K562 (cell line): ENCODE results near the gene OR51B2. TPM values are rescaled to one million over a fixed set of nuclear protein-coding genes. Genes with fewer than 3 reads are reported as not detected.

Experiments
- FOSL1 ChIP-seq: fragments of 200-800 bp; sonication (Bioruptor generic); conservative IDR thresholded peaks from 2 replicates; pipeline ENCODE4 v1.6.1; 2016; ENCODE audit warnings: missing genetic modification characterization, missing compliant biosample characterization
- FOXM1 ChIP-seq, 2 experiments: fragments of 450-650 bp in 1 of 2; sonication (generic) in 1 of 2; formaldehyde crosslinking in 1 of 2; IDR thresholded peaks; 2 replicates each; pipeline versions ENCODE4 v1.6.1 to v1.9.0; 2017 to 2022; ENCODE audit warnings: low read depth in 2 of 2, mild to moderate bottlenecking in 2 of 2, missing genetic modification reagents in 1 of 2, moderate library complexity in 1 of 2
- GATAD2B ChIP-seq: fragments of 450-650 bp; IDR thresholded peaks from 2 replicates; pipeline ENCODE4 v1.6.1; 2017; ENCODE audit warnings: mild to moderate bottlenecking, borderline replicate concordance
- NR2C1 ChIP-seq, 2 experiments: fragments of 450-650 bp; IDR thresholded peaks; 2 replicates each; pipeline ENCODE4 v1.6.1; 2017; ENCODE audit warnings: mild to moderate bottlenecking in 2 of 2, antibody characterized with exemption in 1 of 2, inconsistent platforms in 1 of 2, missing compliant biosample characterization in 1 of 2, missing genetic modification characterization in 1 of 2
- PURB ChIP-seq: sonication (generic); formaldehyde crosslinking; IDR thresholded peaks from 2 replicates; pipeline ENCODE4 v1.9.0; 2021; ENCODE audit warnings: low read depth, mild to moderate bottlenecking, missing genetic modification reagents
- PYGO2 ChIP-seq: fragments of 450-650 bp; IDR thresholded peaks from 2 replicates; pipeline ENCODE4 v1.6.1; 2016; ENCODE audit warnings: mild to moderate bottlenecking, missing genetic modification characterization, moderate library complexity, missing compliant biosample characterization
- RBM14 ChIP-seq: fragments of 200-400 bp; formaldehyde crosslinking; IDR thresholded peaks from 2 replicates; pipeline ENCODE4 v1.6.1; 2018; ENCODE audit warnings: low read depth, mild to moderate bottlenecking, low read length, moderate library complexity, borderline replicate concordance; ENCODE audit not compliant: insufficient read depth
- SMARCE1 ChIP-seq: fragments of 450-650 bp; IDR thresholded peaks from 2 replicates; pipeline ENCODE4 v1.7.1; 2016; ENCODE audit warnings: mild to moderate bottlenecking
- SRSF3 ChIP-seq: fragments of 200-400 bp; formaldehyde crosslinking; IDR thresholded peaks from 2 replicates; pipeline ENCODE4 v1.6.1; 2016; ENCODE audit warnings: mild to moderate bottlenecking, low read length, moderate library complexity; ENCODE audit not compliant: insufficient read depth
- ZNF232 ChIP-seq: sonication (generic); formaldehyde crosslinking; IDR thresholded peaks from 2 replicates; pipeline ENCODE4 v1.8.0; 2022; ENCODE audit warnings: mild to moderate bottlenecking, missing genetic modification reagents
- ZNF280A ChIP-seq: fragments of 450-650 bp; IDR thresholded peaks from 2 replicates; pipeline ENCODE4 v1.6.1; 2018; ENCODE audit warnings: mild to moderate bottlenecking, low read depth; ENCODE audit not compliant: partially characterized antibody
- ZNF347 ChIP-seq: fragments of 450-650 bp; formaldehyde crosslinking; IDR thresholded peaks from 2 replicates; pipeline ENCODE4 v1.4.0; 2020; ENCODE audit warnings: low read depth, mild to moderate bottlenecking, moderate library complexity
- ZNF561 ChIP-seq: fragments of 450-650 bp; formaldehyde crosslinking; conservative IDR thresholded peaks from 2 replicates; pipeline ENCODE4 v1.4.0; 2020; ENCODE audit warnings: mild to moderate bottlenecking, moderate library complexity
- ZNF717 ChIP-seq: fragments of 250-450 bp; sonication (Bioruptor Pico); IDR thresholded peaks from 2 replicates; pipeline ENCODE4 v1.5.0; 2021
- ZNF764 ChIP-seq: fragments of 250-450 bp; sonication (Bioruptor Pico); IDR thresholded peaks from 2 replicates; pipeline ENCODE4 v1.4.0; 2020; ENCODE audit warnings: low read depth, mild to moderate bottlenecking, moderate library complexity
- polyA plus RNA-seq, 8 experiments: library from polyadenylated mRNA; depleted of rRNA in 4 of 8; stranded (reverse) in 5 of 8; unstranded in 3 of 8; fragments of >200 nt; fragmentation: Nextera tagmentation in 2 of 8; fragmentation: Illumina TruSeq in 1 of 8; extraction: Ambion mirVana in 2 of 8; extraction: Trizol in 1 of 8; gene quantifications; 2 replicates each; pipeline versions ENCODE4 v1.2.1 to v1.2.3, GENCODE V29; 2011 to 2014; ENCODE audit warnings: inconsistent platforms in 1 of 8, missing spikeins in 1 of 8
- total RNA-seq, 7 experiments: library from RNA; depleted of rRNA in 6 of 7; stranded (reverse); fragments of >200 nt in 6 of 7; fragmentation: Illumina TruSeq in 2 of 7; extraction: Trizol in 2 of 7; gene quantifications; 2 replicates each; pipeline versions ENCODE4 v1.2.1 to v1.2.3, GENCODE V29; 2011 to 2021; ENCODE audit warnings: low replicate concordance in 1 of 7
- TF ChIP-seq, protein P1 (sequence below), 2 experiments: fragments of 250-450 bp in 1 of 2; fragments of 450-650 bp in 1 of 2; sonication (Bioruptor Pico) in 1 of 2; IDR thresholded peaks; 2 replicates each; pipeline versions ENCODE4 v1.6.1 to v1.8.0; 2016 to 2021; ENCODE audit warnings: mild to moderate bottlenecking in 2 of 2, moderate library complexity in 2 of 2, missing compliant biosample characterization in 1 of 2, missing genetic modification characterization in 1 of 2
- TF ChIP-seq, protein P2 (sequence below): fragments of 250-450 bp; sonication (Bioruptor Pico); IDR thresholded peaks from 2 replicates; pipeline ENCODE4 v1.4.0; 2020
- TF ChIP-seq, protein P3 (sequence below): fragments of 250-450 bp; sonication (Bioruptor Pico); IDR thresholded peaks from 2 replicates; pipeline ENCODE4 v1.5.0; 2021; ENCODE audit warnings: mild to moderate bottlenecking, borderline replicate concordance

OR51B2 gene
- total and polyA plus RNA-seq, 9 of the 15 experiments (the other 6 are each of a cell fraction or from before 2014, with no cell fraction given) = 0.38 to 6.6 (median 4.0) TPM

DNA sequence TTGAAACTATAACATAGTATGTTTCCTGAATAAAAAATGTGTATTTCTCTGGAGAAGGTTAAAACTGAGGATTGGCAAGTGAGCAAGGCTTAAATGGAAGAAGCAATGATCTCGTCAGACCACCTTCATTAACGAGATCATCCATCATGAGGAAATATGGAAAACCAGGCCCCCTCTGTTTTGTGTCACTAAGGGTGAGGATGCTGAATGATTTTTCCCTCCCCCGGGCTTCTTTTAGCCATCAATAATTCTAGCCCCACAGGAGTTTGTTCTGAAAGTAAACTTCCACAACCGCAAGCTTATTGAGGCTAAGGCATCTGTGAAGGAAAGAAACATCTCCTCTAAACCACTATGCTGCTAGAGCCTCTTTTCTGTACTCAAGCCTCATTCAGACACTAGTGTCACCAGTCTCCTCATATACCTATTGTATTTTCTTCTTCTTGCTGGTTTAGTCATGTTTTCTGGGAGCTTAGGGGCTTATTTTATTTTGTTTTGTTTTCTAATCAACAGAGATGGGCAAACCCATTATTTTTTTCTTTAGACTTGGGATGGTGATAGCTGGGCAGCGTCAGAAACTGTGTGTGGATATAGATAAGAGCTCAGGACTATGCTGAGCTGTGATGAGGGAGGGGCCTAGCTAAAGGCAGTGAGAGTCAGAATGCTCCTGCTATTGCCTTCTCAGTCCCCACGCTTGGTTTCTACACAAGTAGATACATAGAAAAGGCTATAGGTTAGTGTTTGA lies 48.6 kb downstream of the OR51B2 start (continued):
- TF ChIP-seq ZNF717 (CRISPR knock-in tag) (no peak), RBM14 (no peak), ZNF232 (CRISPR knock-in tag) (no peak), FOSL1 (tag) (peak; percentile 74), ZNF764 (CRISPR knock-in tag) (no peak), FOXM1 (IDR thresholded peaks at IDR 0.05; ENCODE audit: low read depth) (peak; percentile 69; the same call in 1 of the 2 replicates), FOXM1 (CRISPR knock-in tag; IDR thresholded peaks at IDR 0.05; ENCODE audit: low read depth) (no peak), PURB (CRISPR knock-in tag) (no peak), ZNF347 (CRISPR knock-in tag) (no peak), PYGO2 (no peak), SRSF3 (no peak), GATAD2B (peak; percentile 58; the same call in 1 of the 2 replicates), ZNF561 (CRISPR knock-in tag) (no peak), SMARCE1 (peak; percentile 92), NR2C1 (IDR thresholded peaks at IDR 0.05) (no peak), NR2C1 (tag; IDR thresholded peaks at IDR 0.05) (no peak), ZNF280A (no peak)
- TF ChIP-seq, protein P1, sequence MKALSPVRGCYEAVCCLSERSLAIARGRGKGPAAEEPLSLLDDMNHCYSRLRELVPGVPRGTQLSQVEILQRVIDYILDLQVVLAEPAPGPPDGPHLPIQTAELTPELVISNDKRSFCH (CRISPR knock-in tag; IDR thresholded peaks at IDR 0.05) = no peak
- TF ChIP-seq, protein P1 (tag; IDR thresholded peaks at IDR 0.05) = no peak
- TF ChIP-seq, protein P2, sequence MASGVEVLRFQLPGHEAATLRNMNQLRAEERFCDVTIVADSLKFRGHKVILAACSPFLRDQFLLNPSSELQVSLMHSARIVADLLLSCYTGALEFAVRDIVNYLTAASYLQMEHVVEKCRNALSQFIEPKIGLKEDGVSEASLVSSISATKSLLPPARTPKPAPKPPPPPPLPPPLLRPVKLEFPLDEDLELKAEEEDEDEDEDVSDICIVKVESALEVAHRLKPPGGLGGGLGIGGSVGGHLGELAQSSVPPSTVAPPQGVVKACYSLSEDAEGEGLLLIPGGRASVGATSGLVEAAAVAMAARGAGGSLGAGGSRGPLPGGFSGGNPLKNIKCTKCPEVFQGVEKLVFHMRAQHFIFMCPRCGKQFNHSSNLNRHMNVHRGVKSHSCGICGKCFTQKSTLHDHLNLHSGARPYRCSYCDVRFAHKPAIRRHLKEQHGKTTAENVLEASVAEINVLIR (CRISPR knock-in tag) = peak; percentile 69; the same call in 1 of the 2 replicates
- TF ChIP-seq, protein P3, sequence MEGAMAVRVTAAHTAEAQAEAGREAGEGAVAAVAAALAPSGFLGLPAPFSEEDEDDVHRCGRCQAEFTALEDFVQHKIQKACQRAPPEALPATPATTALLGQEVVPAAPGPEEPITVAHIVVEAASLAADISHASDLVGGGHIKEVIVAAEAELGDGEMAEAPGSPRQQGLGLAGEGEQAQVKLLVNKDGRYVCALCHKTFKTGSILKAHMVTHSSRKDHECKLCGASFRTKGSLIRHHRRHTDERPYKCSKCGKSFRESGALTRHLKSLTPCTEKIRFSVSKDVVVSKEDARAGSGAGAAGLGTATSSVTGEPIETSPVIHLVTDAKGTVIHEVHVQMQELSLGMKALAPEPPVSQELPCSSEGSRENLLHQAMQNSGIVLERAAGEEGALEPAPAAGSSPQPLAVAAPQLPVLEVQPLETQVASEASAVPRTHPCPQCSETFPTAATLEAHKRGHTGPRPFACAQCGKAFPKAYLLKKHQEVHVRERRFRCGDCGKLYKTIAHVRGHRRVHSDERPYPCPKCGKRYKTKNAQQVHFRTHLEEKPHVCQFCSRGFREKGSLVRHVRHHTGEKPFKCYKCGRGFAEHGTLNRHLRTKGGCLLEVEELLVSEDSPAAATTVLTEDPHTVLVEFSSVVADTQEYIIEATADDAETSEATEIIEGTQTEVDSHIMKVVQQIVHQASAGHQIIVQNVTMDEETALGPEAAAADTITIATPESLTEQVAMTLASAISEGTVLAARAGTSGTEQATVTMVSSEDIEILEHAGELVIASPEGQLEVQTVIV (CRISPR knock-in tag) = no peak
